Measurements from ENCODE around the gene APOD.

DNA sequence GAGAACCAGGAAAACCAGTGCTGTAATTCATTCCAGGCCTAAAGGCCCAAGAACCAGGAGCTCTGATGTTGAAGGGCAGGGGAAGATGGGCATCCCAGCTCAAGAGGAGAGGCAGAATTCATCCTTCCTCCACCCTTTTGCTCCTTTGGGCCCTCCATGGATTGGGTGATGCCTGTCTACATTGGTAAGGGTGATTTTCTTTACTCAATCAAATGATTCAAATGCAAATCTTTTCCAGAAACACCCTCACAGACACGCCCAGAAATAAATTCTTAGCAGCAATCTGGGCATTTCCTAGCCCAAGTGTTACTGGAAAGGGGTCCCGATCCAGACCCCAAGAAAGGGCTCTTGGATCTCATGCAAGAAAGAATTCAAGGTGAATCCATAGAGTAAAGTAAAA, 17.6 kb upstream of the APOD start:
- TF ChIP-seq, protein P1, sequence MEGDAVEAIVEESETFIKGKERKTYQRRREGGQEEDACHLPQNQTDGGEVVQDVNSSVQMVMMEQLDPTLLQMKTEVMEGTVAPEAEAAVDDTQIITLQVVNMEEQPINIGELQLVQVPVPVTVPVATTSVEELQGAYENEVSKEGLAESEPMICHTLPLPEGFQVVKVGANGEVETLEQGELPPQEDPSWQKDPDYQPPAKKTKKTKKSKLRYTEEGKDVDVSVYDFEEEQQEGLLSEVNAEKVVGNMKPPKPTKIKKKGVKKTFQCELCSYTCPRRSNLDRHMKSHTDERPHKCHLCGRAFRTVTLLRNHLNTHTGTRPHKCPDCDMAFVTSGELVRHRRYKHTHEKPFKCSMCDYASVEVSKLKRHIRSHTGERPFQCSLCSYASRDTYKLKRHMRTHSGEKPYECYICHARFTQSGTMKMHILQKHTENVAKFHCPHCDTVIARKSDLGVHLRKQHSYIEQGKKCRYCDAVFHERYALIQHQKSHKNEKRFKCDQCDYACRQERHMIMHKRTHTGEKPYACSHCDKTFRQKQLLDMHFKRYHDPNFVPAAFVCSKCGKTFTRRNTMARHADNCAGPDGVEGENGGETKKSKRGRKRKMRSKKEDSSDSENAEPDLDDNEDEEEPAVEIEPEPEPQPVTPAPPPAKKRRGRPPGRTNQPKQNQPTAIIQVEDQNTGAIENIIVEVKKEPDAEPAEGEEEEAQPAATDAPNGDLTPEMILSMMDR (IDR thresholded peaks at IDR 0.05; ENCODE audit: insufficient read depth, low read depth, low read length), result no peak
- TF ChIP-seq EZH2 (IDR thresholded peaks at IDR 0.05; ENCODE audit: insufficient read depth, low read length), result no peak

All from astrocyte (in vitro differentiated cells and primary cell).